Measurements from ENCODE around the gene SAE1.

SAE1 gene

DNA sequence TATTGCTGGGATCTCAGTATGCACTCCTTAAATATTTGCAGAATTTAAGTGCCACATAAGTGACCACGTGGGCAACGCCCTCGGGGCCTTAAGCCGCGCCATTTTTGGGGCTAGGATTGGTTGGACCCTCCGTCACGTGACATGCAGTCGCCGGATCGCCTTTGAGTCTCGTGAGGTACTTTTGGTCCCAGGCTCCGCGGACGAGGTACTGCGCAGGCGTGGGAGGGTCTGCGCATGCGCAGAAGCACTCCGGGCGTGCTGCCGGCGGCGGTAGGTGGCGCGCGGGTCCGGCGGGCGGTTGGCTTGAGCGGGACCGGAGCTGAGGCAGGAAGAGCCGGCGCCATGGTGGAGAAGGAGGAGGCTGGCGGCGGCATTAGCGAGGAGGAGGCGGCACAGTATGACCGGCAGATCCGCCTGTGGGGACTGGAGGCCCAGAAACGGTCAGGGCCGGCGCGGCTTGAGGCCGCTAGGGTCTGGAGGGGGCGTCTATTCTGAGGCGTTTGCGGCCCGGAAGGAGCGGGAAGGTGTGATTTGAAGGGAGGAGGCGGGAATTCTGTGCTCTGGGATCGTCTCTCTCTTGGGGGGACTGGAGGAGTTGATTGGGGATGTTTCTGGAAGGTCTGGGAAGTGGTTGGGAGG is at the start of gene SAE1:
SAE1 (plus strand) TSS at position 247 of the 639 bp plus-strand sequence; CDS start at position 343, 96 bp downstream.
- peak; percentile 98 for DNase-seq (ENCODE audit: low spot score)
- Mint-ChIP-seq H3K9me3 (peaks cover 7% of the 10 kb centered on the region), H3K36me3 (ENCODE audit: low read depth) (peaks cover 45% of the 10 kb centered on the region), H3K4me1 (ENCODE audit: low read depth) (peaks cover 35% of the 10 kb centered on the region), H3K27me3 (ENCODE audit: low read depth) (peaks cover 4% of the 10 kb centered on the region), H3K27ac (peak within 1 kb of the TSS; percentile 97), H3K4me3 (peak within 1 kb of the TSS; percentile 99)

- Mint-ChIP-seq H3K36me3 (ENCODE audit: low read depth) (peaks cover 55% of the 10 kb centered on the region), H3K4me1 (ENCODE audit: low read depth) (peaks cover 2% of the 10 kb centered on the region), H3K4me3 (no peak overlapping the region), H3K27ac (no peak overlapping the region), H3K27me3 (ENCODE audit: low read depth) (no peaks in the 10 kb centered on the region), H3K9me3 (no peaks in the 10 kb centered on the region)
- no peak for DNase-seq (ENCODE audit: low spot score)
These were observed 49.5 kb upstream of the SAE1 start for GRCh38 chr19:47081095-47081494.

DNA sequence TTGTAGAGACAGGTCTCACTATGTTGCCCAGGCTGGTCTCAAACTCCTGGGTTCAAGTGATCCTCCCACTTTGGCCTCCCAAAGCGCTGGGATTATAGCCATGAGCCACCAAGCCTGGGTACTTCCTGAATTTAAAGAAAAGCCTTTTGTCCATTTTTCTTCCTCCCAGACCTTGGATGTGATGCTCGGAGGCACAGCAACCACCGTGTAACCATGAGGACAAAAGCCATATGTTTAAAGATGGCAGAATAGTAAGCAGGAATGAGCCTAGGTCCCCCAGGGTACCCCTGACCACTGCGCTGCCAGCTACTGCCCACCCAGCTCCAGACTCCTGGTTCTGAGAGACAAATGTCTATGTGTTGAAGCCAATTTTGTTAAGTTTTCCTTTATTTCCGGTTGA is 48.1 kb upstream of the SAE1 start:
- Mint-ChIP-seq H3K4me3 (no peak overlapping the region), H3K36me3 (ENCODE audit: low read depth) (peaks cover 60% of the 10 kb centered on the region), H3K9me3 (no peaks in the 10 kb centered on the region), H3K27ac (no peak overlapping the region), H3K4me1 (ENCODE audit: low read depth) (peaks cover 5% of the 10 kb centered on the region), H3K27me3 (ENCODE audit: low read depth) (no peaks in the 10 kb centered on the region)
- no peak for DNase-seq (ENCODE audit: low spot score)

- peaks cover 5% of the 10 kb centered on the region for H3K4me1 Mint-ChIP-seq (ENCODE audit: low read depth)
- no peaks in the 10 kb centered on the region for H3K27me3 Mint-ChIP-seq (ENCODE audit: low read depth)
- no peak overlapping the region for H3K27ac Mint-ChIP-seq
- peaks cover 69% of the 10 kb centered on the region for H3K36me3 Mint-ChIP-seq (ENCODE audit: low read depth)
- no peak overlapping the region for H3K4me3 Mint-ChIP-seq
- no peak for DNase-seq (ENCODE audit: low spot score)
- no peaks in the 10 kb centered on the region for H3K9me3 Mint-ChIP-seq
These were observed 45.7 kb upstream of the SAE1 start for GRCh38 chr19:47084879-47085439.

DNA sequence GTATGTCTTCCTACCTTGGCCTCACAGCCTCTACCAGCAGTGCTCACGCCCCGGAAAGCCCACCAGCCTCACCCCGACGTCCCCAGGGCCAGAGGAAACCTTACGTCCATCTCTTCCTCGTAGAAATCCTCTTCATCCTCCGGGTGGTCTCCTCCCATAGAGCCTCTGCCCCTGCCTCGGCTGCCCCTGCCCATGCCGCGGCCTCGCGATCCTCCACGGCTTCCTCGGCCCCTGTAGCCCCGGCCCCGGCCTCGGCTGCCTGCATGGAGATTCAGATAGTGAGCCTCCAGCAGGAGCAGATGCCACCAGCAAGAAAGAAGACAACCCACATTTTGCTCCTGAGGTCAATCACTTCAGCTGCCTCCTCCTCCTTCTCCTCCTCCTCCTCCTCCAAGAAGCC is 44.4 kb upstream of the SAE1 start:
- DNase-seq (ENCODE audit: low spot score): no peak
- peaks cover 8% of the 10 kb centered on the region for H3K4me1 Mint-ChIP-seq (ENCODE audit: low read depth)
- H3K9me3 Mint-ChIP-seq: no peaks in the 10 kb centered on the region
- no peak overlapping the region for H3K27ac Mint-ChIP-seq
- H3K36me3 Mint-ChIP-seq (ENCODE audit: low read depth): peaks cover 74% of the 10 kb centered on the region
- no peak overlapping the region for H3K4me3 Mint-ChIP-seq
- no peaks in the 10 kb centered on the region for H3K27me3 Mint-ChIP-seq (ENCODE audit: low read depth)

GRCh38 chr19:47089767-47090350 is 40.8 kb upstream of the SAE1 start:
- H3K27ac Mint-ChIP-seq: peak overlapping the region; percentile 10
- H3K27me3 Mint-ChIP-seq (ENCODE audit: low read depth): no peaks in the 10 kb centered on the region
- no peak for DNase-seq (ENCODE audit: low spot score)
- no peaks in the 10 kb centered on the region for H3K9me3 Mint-ChIP-seq
- peaks cover 31% of the 10 kb centered on the region for H3K4me1 Mint-ChIP-seq (ENCODE audit: low read depth)
- peaks cover 77% of the 10 kb centered on the region for H3K36me3 Mint-ChIP-seq (ENCODE audit: low read depth)
- no peak overlapping the region for H3K4me3 Mint-ChIP-seq

- H3K9me3 Mint-ChIP-seq: no peaks in the 10 kb centered on the region
- no peaks in the 10 kb centered on the region for H3K27me3 Mint-ChIP-seq (ENCODE audit: low read depth)
- peaks cover 53% of the 10 kb centered on the region for H3K4me1 Mint-ChIP-seq (ENCODE audit: low read depth)
- H3K27ac Mint-ChIP-seq: peak overlapping the region; percentile 95
- H3K4me3 Mint-ChIP-seq: peak overlapping the region; percentile 91
- H3K36me3 Mint-ChIP-seq (ENCODE audit: low read depth): peaks cover 58% of the 10 kb centered on the region
- no peak for DNase-seq (ENCODE audit: low spot score)
These were observed 37.4 kb upstream of the SAE1 start for GRCh38 chr19:47093254-47093653.

- Mint-ChIP-seq H3K27me3 (ENCODE audit: low read depth) (no peaks in the 10 kb centered on the region), H3K27ac (peak overlapping the region; percentile 95), H3K4me3 (peak overlapping the region; percentile 91), H3K36me3 (ENCODE audit: low read depth) (peaks cover 54% of the 10 kb centered on the region), H3K4me1 (ENCODE audit: low read depth) (peaks cover 57% of the 10 kb centered on the region), H3K9me3 (no peaks in the 10 kb centered on the region)
- DNase-seq (ENCODE audit: low spot score): peak; percentile 50
These were observed 36.8 kb upstream of the SAE1 start for GRCh38 chr19:47093841-47094240.

- peak; percentile 74 for DNase-seq (ENCODE audit: low spot score)
- peak overlapping the region; percentile 95 for H3K27ac Mint-ChIP-seq
- peaks cover 60% of the 10 kb centered on the region for H3K4me1 Mint-ChIP-seq (ENCODE audit: low read depth)
- H3K36me3 Mint-ChIP-seq (ENCODE audit: low read depth): peaks cover 47% of the 10 kb centered on the region
- H3K27me3 Mint-ChIP-seq (ENCODE audit: low read depth): no peaks in the 10 kb centered on the region
- H3K4me3 Mint-ChIP-seq: peak overlapping the region; percentile 91
- H3K9me3 Mint-ChIP-seq: no peaks in the 10 kb centered on the region
These were observed 35.8 kb upstream of the SAE1 start for GRCh38 chr19:47094557-47095475.

GRCh38 chr19:47095476-47096099 is 35.0 kb upstream of the SAE1 start:
- Mint-ChIP-seq H3K36me3 (ENCODE audit: low read depth) (peaks cover 44% of the 10 kb centered on the region), H3K9me3 (no peaks in the 10 kb centered on the region), H3K4me1 (ENCODE audit: low read depth) (peaks cover 61% of the 10 kb centered on the region), H3K4me3 (peak overlapping the region; percentile 91), H3K27me3 (ENCODE audit: low read depth) (no peaks in the 10 kb centered on the region), H3K27ac (peak overlapping the region; percentile 95)
- no peak for DNase-seq (ENCODE audit: low spot score)

GRCh38 chr19:47096100-47096704 is 34.4 kb upstream of the SAE1 start:
- Mint-ChIP-seq H3K27me3 (ENCODE audit: low read depth) (no peaks in the 10 kb centered on the region), H3K4me3 (peak overlapping the region; percentile 91), H3K36me3 (ENCODE audit: low read depth) (peaks cover 38% of the 10 kb centered on the region), H3K4me1 (ENCODE audit: low read depth) (peaks cover 57% of the 10 kb centered on the region), H3K27ac (peak overlapping the region; percentile 95), H3K9me3 (no peaks in the 10 kb centered on the region)
- no peak for DNase-seq (ENCODE audit: low spot score)

DNA sequence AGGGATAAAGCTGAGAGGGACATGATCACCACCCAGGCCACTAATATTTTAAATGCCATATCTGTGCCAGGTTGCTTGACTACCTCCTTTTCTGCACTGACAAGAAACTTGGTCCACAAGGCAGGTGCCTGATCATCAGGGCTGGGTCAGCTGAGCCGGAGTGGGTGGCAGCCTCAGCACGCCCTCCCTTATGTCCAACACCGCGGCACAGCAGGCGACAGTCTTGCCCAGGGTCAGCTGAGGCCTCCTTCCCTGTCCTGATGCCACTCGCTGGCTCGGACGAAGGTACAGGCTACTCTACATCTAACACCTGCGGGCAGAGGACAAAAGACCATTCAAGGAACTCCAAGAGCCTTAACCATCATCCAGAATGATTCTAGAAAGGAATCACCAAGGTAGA is 33.9 kb upstream of the SAE1 start:
- Mint-ChIP-seq H3K36me3 (ENCODE audit: low read depth) (peaks cover 36% of the 10 kb centered on the region), H3K27ac (peak overlapping the region; percentile 95)

More for the DNA sequence above, 33.9 kb upstream of the SAE1 start:
- Mint-ChIP-seq H3K4me1 (ENCODE audit: low read depth) (peaks cover 57% of the 10 kb centered on the region), H3K4me3 (no peak overlapping the region), H3K9me3 (no peaks in the 10 kb centered on the region), H3K27me3 (ENCODE audit: low read depth) (no peaks in the 10 kb centered on the region)
- DNase-seq (ENCODE audit: low spot score): no peak

All from T-helper 2 cell treated with Interferon-gamma antibody and Interleukin-4, amounts not matched to agents 5 μg/mL and 100 μg/mL, for 36 hours (primary cell).